ENCODE measurements around the gene RBM19.
"Not testable (repeated sequence)": the region's sequence is repeated elsewhere in the genome, so short reads cannot be mapped to it uniquely, and the experiment has no call there.

Gene RBM19

DNA sequence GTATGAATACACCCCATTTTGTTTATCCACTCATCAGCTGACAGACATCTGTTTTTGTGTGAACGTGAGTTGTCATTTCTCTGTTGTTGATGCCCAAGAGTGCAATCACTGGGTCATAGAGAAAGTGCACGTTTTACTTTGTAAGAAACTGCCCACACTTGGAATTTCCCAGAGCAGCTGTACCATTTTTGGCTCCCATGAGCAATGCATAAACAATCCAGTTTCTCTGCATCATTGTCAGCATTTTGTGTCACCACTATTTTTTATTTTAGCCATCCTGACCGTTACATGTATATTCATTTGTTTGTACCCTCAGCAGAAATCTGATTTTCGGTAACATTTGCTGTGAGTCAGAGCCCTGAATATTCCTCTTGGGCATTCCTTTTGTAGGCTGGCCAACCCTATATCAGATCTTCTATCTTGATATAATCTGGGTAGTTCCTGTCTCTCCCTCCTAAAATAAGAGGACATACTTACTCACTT is 62.7 kb downstream of the RBM19 start:
- DNase-seq (ENCODE audit: low spot score) = no peak

GRCh38 chr12:113901319-113901718 is 64.8 kb downstream of the RBM19 start:
- DNase-seq (ENCODE audit: low spot score) = not testable (repeated sequence)

DNA sequence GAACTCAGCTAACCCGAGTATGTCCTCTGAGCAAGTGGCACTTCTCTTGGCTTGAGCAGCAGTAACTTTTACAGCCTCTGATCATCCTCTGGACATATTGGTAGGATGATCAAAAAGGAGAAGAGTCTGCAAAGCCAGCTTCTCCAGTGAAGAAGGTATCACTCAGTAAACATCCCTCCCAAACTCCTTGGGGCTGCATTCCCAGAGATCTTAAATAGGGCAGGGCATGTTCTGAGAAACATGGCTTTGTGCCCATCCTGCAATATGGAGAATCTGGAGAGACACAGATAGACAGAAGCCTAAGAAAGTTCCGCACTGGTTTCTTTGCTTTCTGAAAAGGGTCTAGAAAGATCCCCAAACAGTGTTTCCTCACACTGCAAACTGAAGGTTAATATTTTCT is 65.4 kb downstream of the RBM19 start:
- no peak for DNase-seq (ENCODE audit: low spot score)

GRCh38 chr12:113899561-113900471 is 66.3 kb downstream of the RBM19 start:
- DNase-seq (ENCODE audit: low spot score) = no peak

GRCh38 chr12:113899042-113899560 is 67.0 kb downstream of the RBM19 start:
- DNase-seq (ENCODE audit: low spot score) = no peak

GRCh38 chr12:113898466-113898865 is 67.7 kb downstream of the RBM19 start:
- no peak for DNase-seq (ENCODE audit: low spot score)

GRCh38 chr12:113897406-113897805 is 68.7 kb downstream of the RBM19 start:
- no peak for DNase-seq (ENCODE audit: low spot score)

GRCh38 chr12:113896841-113897240 is 69.3 kb downstream of the RBM19 start:
- no peak for DNase-seq (ENCODE audit: low spot score)

DNA sequence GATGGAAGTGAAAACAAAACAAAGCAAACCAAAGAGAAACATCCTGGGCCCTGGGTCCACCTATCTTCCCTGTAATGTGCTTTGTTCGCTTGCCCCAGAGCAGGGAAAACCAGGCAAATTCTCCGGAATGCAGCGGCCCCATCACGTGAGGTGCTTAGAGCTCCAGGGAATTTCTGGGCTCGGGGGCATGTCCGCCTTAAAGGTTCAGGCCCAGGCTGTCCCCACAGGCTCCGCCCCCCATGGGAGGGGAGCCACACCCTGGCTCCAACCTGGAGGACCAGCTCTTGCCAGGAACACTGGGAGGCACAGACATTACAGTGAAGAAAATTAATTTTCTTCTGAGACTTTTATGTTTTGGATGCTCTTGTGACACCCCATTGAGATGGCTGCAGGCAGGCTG is 69.9 kb downstream of the RBM19 start:
- no peak for DNase-seq (ENCODE audit: low spot score)

DNA sequence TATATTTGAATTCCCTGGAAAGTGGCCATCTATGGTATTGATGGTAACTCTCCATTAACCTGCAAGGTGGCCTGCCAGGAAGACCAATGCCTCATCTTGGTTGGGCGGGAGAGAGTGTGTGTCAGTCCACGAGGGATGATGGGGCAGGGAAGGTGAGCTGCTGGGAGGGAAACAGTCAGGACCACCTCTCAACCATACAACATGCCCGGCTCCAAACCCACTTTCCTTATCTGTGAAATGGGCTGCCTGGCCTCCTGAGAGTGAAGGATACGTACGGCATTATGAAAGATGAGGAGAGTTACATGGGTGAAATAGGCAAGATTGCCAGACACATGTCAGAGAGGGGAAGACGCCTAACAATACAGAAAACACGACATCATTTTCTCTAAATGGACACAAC is 70.9 kb downstream of the RBM19 start:
- DNase-seq (ENCODE audit: low spot score) = no peak

DNA sequence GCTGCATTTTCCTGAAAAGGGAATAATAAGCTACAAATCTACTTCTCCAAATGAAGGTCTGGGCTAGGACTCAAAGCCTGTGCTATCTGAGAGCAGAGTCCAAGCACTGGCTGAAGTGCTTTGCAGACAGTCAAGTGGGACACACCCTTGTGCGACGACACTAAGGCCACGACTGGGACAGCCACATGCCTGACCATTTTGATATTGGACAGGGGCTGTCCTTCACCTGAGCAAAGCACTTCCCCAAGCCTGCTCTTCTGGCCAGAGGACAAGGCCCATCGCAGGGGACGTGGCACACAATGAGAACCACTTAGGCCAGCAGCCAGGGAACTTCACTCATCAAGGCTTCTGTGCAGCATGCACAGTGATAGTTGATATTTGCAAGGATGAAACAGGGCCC is 71.4 kb downstream of the RBM19 start:
- no peak for DNase-seq (ENCODE audit: low spot score)

DNA sequence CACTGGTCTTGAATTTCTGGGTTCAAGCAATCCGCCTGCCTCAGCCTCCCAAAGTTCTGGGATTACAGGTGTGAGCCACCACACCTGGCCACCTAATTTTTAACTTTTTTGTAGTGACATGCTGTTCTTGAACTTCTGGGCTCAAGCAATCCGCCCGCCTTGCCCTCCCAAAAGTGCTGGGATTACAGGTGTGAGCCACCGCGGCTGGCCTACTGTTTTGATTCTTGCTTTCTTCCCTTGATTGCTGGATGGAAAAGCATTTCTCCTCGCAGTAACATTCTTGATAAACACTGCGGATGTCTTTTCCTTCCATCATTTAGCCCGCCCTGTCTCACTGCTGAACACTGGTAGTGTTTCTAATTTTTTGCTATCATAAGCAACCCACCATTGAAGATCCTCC is 72.9 kb downstream of the RBM19 start:
- DNase-seq (ENCODE audit: low spot score) = no peak

DNA sequence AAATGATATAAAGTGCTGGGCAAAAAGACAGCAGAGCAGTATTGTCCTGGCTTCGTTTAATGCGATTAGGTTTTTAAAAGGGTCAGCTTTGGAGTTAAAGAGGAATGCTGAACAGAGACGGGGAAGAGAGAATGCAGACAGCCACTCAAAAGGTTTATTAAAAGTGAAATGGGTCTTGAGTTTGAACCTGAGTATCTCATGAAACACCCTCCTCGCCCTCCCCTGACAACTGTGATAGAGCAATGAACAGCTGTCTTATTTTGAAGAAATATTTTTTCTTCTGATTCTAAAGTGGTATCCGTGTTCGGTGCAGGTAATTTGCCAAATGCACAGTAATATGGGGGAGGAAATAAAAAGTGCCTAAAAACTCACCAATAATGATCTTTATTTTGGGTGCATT is 73.6 kb downstream of the RBM19 start:
- no peak for DNase-seq (ENCODE audit: low spot score)

DNA sequence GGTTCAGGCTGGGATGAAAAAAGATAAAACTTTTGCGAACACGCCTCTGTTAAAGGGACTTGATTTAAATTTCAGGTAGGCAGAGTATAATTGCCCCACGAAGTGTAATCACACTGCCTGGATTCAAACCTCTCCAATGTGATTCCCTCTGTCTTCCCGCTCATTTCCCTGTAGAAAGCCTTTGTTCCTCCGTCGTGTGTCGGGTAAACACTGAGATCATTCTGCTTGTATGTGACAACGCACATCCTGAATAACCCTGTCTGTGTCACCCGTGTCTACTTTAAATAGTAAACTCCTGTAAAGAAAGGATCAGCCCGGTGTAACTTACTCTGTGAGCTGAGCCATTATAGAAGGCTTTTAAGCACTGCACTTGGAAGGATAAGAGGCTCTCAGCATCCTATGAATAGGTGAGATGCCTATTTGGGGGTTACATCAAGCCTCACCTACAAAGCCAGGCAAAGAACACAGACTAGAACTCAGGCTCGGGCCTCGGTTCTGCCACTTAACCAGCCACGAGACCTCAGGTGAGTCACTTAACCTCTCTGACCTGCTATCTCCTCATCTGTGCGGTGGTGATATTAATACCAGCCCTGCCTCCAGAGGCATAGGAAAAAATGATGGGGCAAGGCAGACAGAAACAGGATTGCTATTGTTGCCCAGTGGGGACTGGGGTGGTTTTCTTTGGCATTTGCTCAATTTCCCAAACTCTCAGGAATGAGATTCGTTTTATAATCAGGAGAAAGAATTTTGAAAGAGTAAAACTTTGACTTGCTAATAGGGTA is 74.2 kb downstream of the RBM19 start:
- DNase-seq (ENCODE audit: low spot score) = no peak

GRCh38 chr12:113891167-113891692 is 74.9 kb downstream of the RBM19 start:
- DNase-seq (ENCODE audit: low spot score) = no peak

- no peak for DNase-seq (ENCODE audit: low spot score)
These were observed 76.1 kb downstream of the RBM19 start for GRCh38 chr12:113889891-113890581.

- no peak for DNase-seq (ENCODE audit: low spot score)
These were observed 77.0 kb downstream of the RBM19 start for GRCh38 chr12:113889076-113889475.

DNA sequence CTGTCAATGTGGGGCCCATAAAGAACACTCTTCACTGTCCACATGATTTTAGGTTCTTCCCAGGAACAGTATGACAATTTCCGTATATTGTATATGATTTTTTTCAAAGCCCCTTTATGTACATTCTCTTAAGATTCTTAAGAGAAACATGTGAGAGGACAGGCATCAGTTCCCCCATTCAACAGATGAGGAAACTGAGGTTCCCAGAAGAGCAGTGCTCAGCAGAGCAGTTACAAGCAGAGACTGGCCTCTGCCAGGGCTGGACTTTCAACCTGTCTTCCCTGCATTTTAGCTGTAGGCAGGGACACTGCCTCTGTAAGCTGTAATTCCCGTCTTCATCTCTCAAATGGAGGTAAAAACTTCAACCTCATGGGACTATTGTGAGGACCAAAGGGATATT is 77.7 kb downstream of the RBM19 start:
- no peak for DNase-seq (ENCODE audit: low spot score)

DNA sequence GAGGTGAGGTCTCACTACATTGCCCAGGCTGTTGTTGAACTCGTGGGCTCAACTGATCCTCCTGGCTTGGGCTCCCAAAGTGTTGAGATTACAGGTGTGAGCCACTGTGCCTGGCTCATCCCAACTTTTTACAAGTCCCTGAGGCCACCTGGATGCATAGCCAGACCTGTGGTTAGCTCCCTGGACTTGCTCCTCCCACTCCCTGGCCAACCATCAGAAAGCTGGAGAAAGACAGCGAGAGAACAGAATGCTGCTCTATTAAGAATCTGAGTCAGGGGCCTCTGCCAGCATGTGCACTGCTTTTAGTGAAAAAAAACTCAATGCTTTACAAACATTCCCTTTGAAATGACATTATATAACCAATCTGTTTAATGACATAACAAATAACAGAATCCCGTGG is 78.2 kb downstream of the RBM19 start:
- no peak for DNase-seq (ENCODE audit: low spot score)

- DNase-seq (ENCODE audit: low spot score) = no peak
These were observed 79.4 kb downstream of the RBM19 start for GRCh38 chr12:113886721-113887120.

DNA sequence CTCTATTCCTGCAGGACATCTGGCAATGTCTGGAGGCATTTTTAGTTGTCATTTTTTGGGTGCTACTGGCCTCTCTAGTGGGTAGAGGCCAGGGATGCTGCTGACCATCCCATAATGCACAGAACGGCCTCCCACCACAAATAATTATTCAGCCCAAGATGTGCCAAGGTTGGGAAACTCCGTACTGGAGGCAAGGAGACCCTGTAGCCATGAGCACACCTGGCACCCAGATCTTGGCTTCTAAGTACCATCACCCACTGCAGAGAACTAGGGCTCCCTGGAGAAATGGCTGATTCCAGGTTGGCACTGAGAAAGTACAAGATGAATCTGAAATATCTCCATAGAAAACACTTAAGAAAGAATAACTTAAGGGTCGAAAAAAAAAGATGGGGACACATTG is 81.7 kb downstream of the RBM19 start:
- DNase-seq (ENCODE audit: low spot score) = no peak

DNA sequence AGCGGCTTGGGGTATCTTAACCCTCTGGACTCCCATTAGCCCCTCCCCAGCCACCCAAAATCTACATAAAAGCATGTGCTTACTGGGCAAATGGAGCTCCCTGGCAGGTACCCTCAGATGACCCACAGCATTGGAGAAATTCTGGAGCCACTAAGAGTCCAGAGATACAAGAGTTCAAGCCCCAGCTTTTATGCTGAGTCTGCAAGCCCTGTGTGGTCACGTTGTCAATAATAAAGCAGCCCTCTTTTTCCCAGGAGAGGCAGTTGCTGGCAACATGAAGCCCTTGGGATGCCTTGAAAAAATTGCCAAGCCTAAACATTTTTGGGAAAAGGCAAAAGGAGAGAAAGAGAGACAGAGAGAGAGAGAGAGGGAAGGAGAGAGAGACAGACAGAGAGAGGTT is 83.4 kb downstream of the RBM19 start:
- DNase-seq (ENCODE audit: low spot score) = no peak
